Measurements from ENCODE around the gene PNPLA6.

DNA sequence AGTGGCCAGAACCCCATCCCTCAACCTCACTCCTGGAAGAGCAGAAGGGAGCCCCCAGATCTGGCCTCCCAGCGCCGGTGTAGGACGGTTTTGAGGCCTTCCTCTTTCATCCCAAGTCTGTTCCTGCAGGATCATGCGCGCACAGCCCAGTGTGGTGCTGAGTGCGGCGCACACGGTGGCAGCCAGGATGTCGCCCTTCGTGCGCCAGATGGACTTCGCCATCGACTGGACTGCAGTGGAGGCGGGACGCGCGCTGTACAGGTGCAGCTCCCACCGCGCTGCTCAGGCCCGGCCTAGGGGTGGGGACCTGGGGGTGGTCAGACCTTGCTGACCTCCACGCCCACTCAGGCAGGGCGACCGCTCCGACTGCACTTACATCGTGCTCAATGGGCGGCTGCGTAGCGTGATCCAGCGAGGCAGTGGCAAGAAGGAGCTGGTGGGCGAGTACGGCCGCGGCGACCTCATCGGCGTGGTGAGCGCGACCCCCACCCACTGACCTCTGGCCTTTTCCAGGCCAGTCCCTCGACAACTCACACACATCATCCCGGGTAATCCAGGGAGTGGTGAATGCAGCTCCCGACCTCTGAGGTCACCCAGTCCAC is 14.8 kb downstream of the PNPLA6 start:
- TF ChIP-seq CTCF (conservative IDR thresholded peaks at IDR 0.05) (no peak), EZH2 (IDR thresholded peaks at IDR 0.05; ENCODE audit: low read depth) (no peak)

All from PC-9 (cell line).